ENCODE measurements around the gene AK5.

DNA sequence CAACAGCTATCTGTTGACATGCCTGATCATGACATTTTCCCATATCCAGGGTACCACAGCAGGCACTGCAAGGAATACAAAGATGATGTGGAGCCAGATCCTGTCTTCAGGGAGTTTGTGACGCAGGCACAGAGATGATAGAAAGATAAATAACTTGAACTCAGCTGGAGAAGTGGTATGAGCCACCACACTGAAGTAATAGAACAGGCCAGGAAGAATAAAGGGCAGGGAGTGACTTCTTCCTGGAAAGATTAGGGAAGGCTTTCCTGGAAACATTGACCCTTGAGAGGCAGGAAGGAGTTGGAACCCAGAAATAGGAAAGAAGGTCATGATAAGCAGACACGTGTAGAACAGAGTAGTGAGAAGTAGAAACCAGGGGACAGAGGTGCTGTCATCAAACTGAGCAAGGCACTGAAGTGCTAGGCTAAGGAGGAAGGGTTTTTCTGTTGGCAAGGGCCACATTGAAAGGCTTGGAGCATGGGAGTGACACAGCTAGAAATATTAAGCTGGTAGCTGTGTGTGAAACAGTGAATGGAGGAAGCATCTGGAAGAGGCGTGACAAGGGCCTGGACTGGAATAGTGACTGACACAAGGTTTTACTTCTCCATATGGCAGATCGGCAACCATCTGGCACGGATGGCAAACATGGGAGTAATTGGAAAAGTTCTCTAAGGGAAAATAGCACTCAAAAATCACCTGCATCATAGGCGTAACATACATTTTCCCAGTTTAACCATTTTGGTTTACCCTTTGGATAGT, 68.4 kb downstream of the AK5 start:
- TF ChIP-seq, protein P1, sequence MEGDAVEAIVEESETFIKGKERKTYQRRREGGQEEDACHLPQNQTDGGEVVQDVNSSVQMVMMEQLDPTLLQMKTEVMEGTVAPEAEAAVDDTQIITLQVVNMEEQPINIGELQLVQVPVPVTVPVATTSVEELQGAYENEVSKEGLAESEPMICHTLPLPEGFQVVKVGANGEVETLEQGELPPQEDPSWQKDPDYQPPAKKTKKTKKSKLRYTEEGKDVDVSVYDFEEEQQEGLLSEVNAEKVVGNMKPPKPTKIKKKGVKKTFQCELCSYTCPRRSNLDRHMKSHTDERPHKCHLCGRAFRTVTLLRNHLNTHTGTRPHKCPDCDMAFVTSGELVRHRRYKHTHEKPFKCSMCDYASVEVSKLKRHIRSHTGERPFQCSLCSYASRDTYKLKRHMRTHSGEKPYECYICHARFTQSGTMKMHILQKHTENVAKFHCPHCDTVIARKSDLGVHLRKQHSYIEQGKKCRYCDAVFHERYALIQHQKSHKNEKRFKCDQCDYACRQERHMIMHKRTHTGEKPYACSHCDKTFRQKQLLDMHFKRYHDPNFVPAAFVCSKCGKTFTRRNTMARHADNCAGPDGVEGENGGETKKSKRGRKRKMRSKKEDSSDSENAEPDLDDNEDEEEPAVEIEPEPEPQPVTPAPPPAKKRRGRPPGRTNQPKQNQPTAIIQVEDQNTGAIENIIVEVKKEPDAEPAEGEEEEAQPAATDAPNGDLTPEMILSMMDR (IDR thresholded peaks at IDR 0.05; ENCODE audit: low read depth, low read length): no peak
- TF ChIP-seq EZH2phosphoT487 (IDR thresholded peaks at IDR 0.05; ENCODE audit: low read depth): no peak

All from OCI-LY3 (cell line).